GM19397 (cell line): ENCODE results near the gene ZPBP2.

Source experiments
- ATAC-seq: cut with Tn5 transposase; IDR thresholded peaks from one replicate; pipeline ENCODE4 v1.9.1; 2021; ENCODE audit warnings: mild to moderate bottlenecking, moderate library complexity; ENCODE audit not compliant: unreplicated experiment

The ZPBP2 gene

DNA sequence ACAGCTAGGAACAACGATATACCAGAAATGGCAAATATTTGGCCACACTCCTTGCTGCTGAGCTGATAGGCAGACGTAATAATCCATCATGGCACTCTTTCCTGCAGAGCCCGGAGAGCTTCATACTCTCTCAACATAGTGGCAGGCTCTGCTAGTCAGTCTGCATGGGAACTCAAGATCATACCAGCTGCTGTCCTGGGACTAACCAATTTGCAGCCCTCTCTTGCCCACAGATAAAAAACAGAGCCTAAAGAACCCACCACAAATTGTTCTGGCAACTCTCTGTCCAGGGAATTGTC lies 36.9 kb downstream of the ZPBP2 start:
- no peak for ATAC-seq

DNA sequence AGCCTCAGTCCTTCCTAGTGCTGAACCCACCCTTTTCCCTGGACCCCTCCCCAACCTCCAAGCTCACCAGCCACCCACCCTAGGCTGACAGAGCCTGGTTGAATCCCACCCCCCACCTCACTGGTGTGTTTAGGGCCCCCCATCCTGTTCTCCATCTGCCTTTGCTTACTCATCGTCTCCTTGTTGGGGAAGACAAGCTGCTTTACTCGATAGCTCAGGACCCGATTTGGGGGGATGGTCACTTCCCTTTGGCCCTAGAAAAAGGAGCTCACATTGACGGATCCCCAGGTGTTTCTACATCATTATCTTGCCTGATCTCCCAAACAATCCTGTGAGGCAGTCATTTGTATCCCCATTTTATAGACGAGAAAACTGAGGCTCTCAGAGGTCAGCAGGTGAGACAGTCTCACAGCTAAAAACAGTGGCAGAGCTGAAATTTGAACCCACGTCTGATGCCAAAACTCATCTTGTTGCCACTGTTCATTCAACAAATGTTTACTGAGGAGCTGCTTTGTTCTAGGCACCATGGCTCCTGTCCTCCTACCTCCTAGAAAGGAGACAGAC lies 40.9 kb downstream of the ZPBP2 start:
- ATAC-seq = no peak

DNA sequence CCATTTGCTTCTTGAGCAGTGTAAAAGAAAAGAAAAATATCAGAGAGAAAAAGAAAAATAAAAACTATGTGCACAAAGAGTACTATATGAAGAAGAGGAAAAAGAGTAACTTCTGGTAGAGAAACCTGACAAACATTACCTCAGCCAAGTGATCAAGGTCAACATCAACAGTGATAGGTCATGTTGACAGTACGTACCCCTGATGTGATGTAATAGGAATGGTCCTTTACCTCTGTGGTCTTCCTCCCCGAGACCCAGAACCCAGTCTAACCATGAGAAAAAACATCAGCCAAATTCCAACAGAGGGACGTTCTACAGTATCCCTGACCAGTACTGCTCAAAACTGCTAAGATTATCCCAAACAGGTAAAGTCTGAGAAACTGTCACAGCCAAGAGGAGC lies 46.0 kb downstream of the ZPBP2 start:
- no peak for ATAC-seq

DNA sequence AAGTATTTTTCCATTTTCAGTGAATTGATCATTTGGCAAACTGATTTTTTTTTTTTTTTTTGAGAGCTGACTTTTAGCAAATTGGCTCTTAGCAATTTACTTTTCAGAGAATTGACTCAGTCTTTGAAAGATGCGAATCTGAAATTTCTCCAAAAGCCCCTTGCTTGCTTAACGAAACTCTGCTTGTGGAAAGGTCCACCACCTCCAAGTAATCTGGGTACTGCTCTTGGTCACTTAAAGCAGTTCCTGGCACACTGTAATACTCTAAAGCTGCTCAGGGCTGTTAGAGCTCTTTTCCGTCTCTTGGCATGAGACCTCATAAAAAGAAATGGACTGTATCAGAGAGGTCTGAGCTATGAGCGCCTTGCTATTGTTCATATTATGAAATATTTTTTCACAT lies 47.6 kb downstream of the ZPBP2 start:
- no peak for ATAC-seq

DNA sequence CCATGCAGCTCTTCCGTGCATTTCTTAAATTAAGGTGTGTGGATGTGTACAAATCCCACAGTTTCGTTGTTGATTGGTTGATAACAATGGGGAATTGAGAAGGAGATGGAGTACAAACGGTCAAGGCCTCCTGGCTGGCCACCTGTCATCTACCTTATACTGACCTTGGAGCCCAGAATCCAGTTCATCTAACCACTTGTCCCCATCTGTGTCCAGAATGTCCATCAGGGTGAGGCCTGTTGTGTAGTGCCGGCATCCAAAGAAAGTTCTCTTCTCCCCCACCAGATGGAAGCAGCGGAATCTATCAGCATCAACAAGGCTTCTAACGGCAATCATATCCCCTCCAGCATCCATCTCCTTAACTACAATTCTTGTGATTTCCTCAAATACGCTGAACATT lies 48.9 kb downstream of the ZPBP2 start:
- no peak for ATAC-seq

DNA sequence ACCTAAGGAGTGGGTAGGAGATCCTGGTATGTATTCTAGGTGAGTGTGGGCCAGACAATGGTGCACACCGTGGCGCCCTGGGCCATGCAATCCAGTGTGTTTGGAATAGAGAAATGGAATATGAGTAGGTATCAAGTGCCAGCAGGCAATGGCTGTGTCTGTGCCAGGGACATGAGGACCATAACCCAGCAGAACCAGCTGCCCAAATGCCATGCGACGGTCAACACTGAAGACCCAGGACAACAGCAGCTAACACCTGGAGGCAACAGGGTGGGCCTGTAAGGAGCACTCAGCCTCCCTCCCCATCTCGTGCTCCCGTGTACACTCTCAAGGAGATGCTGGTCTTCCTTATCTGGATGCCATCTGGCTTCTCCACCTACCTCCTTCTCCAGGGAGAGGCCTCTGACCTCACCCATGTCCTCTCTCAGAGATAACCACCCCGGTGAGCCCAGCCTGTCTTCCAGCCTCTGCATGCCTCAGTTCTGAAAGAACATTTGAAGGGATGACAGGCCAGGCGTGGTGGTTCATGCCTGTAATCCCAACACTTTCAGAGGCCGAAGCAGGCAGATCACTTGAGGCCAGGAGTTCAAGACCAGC lies 51.2 kb downstream of the ZPBP2 start:
- ATAC-seq = no peak

DNA sequence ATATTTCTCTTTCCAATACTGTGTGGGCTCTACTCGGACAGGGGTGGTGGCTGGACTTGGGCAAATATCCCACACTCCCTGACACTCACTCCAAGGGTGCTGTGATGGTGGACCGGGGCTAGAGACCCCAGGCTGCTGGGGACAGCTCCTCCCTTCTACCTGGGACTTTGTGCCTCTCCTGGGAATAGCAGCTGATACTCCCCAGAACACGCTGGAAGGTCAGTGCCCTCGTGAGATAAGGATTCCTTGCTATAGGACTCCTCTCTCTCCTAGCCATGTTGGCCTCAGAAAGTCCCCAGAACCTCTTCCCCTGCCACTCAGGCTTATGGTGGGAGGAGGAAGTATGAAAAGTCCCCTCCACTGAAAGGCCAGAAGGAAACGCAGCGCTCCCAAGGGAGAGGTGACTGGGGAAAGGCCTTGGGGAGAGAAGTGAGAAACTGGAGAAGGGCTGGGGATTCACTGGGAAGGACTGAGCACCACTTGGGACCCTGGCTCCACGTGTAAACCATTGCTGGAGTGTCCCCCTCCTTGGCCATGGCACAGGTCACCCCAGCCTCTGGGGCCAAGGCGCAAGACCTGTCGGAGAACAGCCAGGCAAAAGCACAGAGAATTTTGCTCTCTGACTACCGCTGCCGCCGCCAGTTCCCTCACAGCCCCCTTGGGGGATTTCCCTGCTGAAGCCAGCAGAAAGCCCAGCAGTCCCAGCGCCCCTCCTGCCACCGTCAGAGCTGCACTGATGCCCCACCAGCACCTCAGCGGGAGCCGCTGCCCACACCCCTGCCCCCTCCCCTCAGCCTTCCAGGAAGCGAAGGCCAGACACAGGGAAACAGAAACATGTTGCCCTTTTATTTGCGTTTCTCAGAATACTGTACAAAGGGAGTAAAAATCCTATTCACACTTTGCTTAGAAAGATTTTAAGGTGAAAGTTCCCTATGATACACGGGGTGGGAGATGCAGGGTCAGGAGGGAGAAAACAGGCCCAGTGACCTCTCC lies 52.5 kb downstream of the ZPBP2 start:
- ATAC-seq = no peak

DNA sequence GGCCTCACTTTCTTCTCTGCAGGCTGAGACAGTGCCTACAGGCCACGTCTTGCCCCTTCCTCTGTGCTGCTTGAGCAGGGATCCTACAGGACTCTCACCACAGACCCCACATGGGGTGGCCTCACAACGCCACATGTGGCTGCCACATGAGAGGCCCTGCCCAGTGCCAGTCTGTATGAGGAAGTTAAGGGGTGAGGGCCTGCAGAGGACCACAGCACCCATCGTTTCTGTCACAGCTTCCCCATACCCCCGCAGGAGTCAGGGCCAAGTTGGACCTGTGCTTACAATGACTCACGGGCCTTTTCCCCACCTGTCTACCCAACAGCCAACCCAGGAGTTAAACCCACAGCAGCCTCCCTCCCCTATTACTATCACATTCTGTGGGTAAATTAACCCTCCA lies 53.3 kb downstream of the ZPBP2 start:
- no peak for ATAC-seq

DNA sequence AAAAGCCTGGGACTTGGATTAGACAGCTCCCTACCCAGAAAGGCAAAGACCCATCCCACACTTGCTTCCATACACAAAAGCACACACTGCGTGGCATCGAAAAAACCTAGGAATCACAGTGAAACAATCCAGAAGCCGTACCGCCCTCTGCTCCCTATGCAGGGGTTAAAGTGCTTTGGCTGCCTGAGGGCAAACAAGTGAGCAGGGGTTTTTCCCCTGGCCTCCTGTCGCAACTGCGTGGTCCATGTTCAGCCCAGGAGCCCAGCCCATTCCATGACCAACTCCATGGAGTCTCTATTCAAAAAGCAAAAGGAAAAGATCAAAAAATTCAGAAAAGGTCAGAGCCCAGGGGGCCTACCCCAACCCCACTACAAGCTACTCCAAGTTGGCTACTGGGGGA lies 54.0 kb downstream of the ZPBP2 start:
- no peak for ATAC-seq

DNA sequence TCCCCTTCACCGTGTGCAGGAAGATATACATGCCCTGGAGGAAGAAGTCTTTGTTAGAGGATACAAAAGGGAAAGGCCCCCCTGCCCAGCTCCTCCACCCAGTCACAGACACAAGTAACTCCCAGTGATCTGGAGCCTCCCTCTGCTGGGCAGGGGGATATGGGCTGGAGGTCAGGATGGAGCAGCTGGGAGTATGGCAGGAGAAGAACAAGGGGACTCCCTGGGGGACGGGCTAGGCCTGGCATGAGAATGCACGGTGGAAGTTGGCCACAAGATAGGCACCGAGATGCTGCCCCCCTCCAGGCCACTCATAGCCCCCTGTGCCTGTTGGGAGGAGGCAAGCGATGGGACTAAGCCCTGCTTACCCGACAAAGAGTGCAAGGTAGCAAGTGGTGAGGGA lies 55.2 kb downstream of the ZPBP2 start:
- no peak for ATAC-seq

DNA sequence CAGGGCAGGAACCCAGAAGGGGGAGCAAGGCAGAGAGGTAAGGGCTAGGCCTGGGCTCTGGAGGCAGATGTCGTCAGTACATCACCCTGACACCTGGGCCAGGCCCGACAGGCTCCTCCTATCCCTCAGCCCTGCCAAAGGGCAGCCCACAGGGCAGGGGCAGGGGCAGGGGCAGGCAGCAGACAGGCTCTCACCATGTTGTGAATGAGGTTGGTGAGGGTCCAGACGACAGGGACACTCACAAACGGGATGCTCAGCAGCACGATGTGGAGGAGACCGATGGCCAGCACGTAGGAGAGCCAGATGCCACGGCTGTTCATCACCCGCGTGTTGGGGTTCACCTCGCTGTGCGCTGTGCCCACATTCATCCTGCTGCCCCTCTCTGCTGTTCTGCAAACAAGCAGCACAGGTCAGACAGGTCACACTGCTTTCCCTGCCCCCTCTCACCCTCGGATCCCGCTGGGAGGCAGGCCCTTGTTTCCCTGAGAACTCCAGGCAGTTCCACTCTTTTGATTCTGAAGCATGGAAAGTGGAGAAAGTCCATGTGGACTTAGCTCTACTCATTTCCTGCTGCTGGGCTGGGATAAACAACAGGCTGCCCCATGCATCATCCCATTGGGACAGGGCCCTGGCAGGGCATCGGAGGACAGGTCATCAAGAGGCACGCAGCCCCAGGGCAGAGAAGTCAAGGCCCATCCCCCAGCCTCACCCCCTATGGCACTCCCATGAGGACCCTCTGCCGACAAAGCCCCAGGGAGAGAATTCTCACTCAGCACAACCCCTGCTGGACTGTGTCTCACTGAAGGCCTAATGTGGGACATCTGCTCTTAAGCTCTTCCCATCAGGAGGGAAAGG lies 56.1 kb downstream of the ZPBP2 start:
- ATAC-seq = no peak

DNA sequence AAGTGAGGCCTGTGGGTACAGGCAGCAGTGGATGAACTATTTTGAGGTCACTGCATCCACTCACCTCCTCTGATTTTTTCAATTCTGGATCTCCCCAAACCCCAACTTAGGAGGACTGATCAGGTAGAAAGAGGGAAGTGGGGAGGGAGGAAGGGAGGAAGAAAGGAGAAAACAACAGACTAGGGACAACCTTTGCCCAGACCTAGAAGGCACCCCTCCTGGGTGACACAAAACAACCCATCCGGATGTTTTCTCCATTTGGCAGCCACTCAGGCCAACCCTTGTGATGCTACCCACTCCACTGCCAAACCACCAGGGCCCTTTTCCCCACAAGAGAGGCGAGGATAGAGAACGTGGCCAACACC lies 56.7 kb downstream of the ZPBP2 start:
- ATAC-seq = no peak

DNA sequence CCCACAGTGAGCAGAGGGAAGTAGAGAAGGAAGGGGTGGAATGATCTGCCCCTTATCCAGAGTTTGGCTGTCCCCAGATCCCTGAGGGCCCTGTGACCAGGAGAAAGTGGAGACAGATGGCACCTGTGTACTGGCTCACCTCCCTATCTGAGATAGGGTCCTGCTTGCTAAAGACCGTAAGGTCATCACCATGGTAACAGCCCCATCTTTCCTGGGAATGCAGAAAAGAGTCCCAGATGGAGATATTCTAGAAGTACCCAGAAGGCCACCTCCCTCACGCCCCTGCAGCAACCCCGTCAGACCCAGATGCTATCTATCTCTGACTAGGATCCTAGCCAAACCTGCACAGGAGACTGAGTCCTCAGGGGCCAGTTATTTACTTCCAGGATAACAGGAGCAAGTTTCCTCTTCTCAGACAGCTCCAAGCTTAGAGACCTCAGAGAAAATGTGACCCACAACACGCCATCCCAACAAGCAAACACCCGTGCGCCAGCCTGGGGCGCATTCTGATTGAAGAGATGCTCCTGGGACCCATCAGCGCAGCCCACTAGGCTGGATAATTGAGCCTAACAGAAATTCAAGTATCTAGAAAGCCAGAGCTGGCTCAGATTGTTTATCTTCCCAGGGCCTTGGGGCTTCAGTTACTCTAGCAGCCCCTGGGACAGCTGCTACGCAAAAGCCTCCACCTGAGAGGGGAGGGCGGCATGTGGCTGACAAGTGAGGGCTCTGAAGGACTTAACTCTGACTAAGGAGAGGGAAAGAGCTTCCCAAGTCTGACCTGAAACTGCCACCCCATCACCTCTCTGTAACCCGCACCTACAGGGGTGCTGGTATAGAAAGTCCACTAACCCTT lies 57.5 kb downstream of the ZPBP2 start:
- ATAC-seq = no peak

DNA sequence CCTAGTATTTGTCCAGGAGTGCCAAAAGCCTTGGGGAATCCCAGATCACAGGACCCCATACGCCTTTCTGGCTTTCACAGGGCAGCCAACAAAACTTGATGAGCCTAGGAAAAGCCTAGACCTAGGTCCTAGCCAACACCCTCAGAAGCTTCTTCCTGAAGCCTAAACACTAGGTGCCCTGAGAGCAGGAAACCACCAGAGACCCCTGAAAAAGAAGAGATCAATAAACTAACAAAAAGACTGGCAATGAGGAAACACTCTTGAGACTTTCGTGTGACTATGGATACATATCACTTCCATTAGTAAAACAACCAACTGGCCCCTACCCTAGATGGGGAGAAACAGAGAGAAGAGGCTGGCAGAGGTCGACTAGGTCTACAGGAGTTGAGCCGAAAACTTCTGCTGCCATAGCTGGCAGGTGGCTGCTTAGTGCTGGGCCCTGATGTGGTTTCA lies 58.2 kb downstream of the ZPBP2 start:
- no peak for ATAC-seq

DNA sequence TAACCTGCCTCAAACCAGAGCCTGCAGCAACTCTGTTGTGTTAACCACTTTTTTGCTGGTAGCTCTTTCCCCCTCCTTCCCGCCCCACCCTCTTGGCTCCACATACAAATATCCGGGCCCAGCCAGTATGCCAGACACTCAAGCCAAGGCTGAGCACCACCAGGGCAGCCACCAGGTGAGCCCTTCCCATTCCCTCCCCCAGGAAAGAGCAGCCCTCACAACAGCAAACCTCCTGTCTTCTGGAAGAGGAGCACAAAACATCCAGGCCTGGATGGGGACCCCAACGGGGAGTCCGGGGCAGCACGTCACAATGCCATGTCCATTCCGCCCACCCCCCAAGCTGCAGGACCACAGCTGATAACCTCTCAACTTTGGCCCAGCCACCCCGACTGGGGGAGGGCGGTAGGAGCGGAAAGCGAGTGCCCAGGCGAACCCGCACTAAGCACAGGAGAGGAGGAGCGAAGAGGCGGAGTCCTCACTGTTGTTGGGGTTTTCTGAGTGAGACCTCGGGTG lies 58.6 kb downstream of the ZPBP2 start:
- no peak for ATAC-seq
